Vagina (tissue), 2 donors: ENCODE results near the gene CLTB.

Source experiments
- CTCF ChIP-seq, 3 experiments: fragments of 450-650 bp in 2 of 3; fragments of 200-600 bp in 1 of 3; sonication (generic) in 1 of 3; IDR thresholded peaks; one replicate each; pipeline ENCODE4 v1.5.1; 2017 to 2019; ENCODE audit warnings: antibody characterized with exemption in 3 of 3, mild to moderate bottlenecking in 2 of 3, moderate library complexity in 2 of 3
- POLR2A ChIP-seq, 2 donors: fragments of 450-650 bp; IDR thresholded peaks; one replicate each; pipeline ENCODE4 v1.6.1; 2017; ENCODE audit warnings: antibody characterized with exemption in 2 of 2, mild to moderate bottlenecking in 2 of 2, moderate library complexity in 2 of 2
- POLR2AphosphoS5 ChIP-seq, 2 donors: sonication (generic); formaldehyde crosslinking; IDR thresholded peaks; one replicate each; pipeline ENCODE4 v1.9.0; 2017; ENCODE audit warnings: antibody characterized with exemption in 2 of 2, mild to moderate bottlenecking in 2 of 2, low read depth in 1 of 2; ENCODE audit not compliant: insufficient read depth in 1 of 2

- no peak for TF ChIP-seq POLR2AphosphoS5 (IDR thresholded peaks at IDR 0.05; ENCODE audit: insufficient read depth in 1 of 2, low read depth in 1 of 2)
- no peak for TF ChIP-seq CTCF (IDR thresholded peaks at IDR 0.05)
- no peak for TF ChIP-seq POLR2A (IDR thresholded peaks at IDR 0.05)
Measured at GRCh38 chr5:176391479-176391878, 24.9 kb downstream of the CLTB start.
